SK-N-SH treated with all-trans-retinoic acid at 6 μM for 48 hours (cell line): ENCODE measurements around the gene CDK6.

ENCODE experiments used
- CSDC2 ChIP-seq: fragments of 250-450 bp; sonication (Bioruptor Pico); IDR thresholded peaks from 2 replicates; pipeline ENCODE4 v1.5.0; 2020; ENCODE audit warnings: mild to moderate bottlenecking, moderate library complexity
- POU6F1 ChIP-seq: fragments of 250-450 bp; sonication (Bioruptor Pico); IDR thresholded peaks from 2 replicates; pipeline ENCODE4 v1.8.0; 2021; ENCODE audit warnings: low read depth, mild to moderate bottlenecking, moderate library complexity, borderline replicate concordance
- ZFP30 ChIP-seq: fragments of 450-650 bp; formaldehyde crosslinking; IDR thresholded peaks from 2 replicates; pipeline ENCODE4 v1.5.0; 2022; ENCODE audit warnings: mild to moderate bottlenecking, moderate library complexity
- ZNF70 ChIP-seq: fragments of 450-650 bp; formaldehyde crosslinking; IDR thresholded peaks from 2 replicates; pipeline ENCODE4 v1.5.0; 2020; ENCODE audit warnings: mild to moderate bottlenecking, moderate library complexity

GRCh38 chr7:92705831-92706230 lies 130.5 kb downstream of the CDK6 start:
- TF ChIP-seq POU6F1 (CRISPR knock-in tag) (no peak), ZNF70 (no peak), ZFP30 (CRISPR knock-in tag) (no peak), CSDC2 (CRISPR knock-in tag) (no peak)
